Stimulated activated CD8-positive, alpha-beta memory T cell treated with anti-CD3 and anti-CD28 coated beads, Interleukin-2, amount 100 ng/mL, for 48 hours (primary cell): ENCODE data around the gene RIPOR3.
"Not testable (repeated sequence)": the region's sequence is repeated elsewhere in the genome, so short reads cannot be mapped to it uniquely, and the experiment has no call there.

ENCODE experiments used
- DNase-seq, 2 donors: peaks; one replicate each; pipeline ENCODE4 v3.0.0-alpha.2; 2020; ENCODE audit warnings: low read depth in 2 of 2

RIPOR3 gene

GRCh38 chr20:50704971-50705370, 13.6 kb upstream of the RIPOR3 start:
- no peak for DNase-seq

GRCh38 chr20:50704514-50704913, 13.2 kb upstream of the RIPOR3 start:
- no peak for DNase-seq

GRCh38 chr20:50703651-50704438, 12.5 kb upstream of the RIPOR3 start:
- not testable (repeated sequence) for DNase-seq

- no peak for DNase-seq
These were observed 10.0 kb upstream of the RIPOR3 start for GRCh38 chr20:50701041-50701963.

- no peak for DNase-seq
These were observed 8.3 kb upstream of the RIPOR3 start for GRCh38 chr20:50699688-50700087.

- DNase-seq: not testable (repeated sequence)
These were observed 6.9 kb upstream of the RIPOR3 start for GRCh38 chr20:50698255-50698654.

- no peak for DNase-seq
These were observed 4.0 kb upstream of the RIPOR3 start for GRCh38 chr20:50695135-50695872.

- no peak for DNase-seq
These were observed 3.2 kb upstream of the RIPOR3 start for GRCh38 chr20:50694379-50695134.

GRCh38 chr20:50693001-50693400, 1.7 kb upstream of the RIPOR3 start:
- no peak for DNase-seq

- DNase-seq: no peak
These were observed 1.2 kb upstream of the RIPOR3 start for GRCh38 chr20:50692552-50692933.

GRCh38 chr20:50691573-50692551, 520 bp upstream of the RIPOR3 start:
- DNase-seq: no peak

- no peak for DNase-seq
These were observed 1.3 kb downstream of the RIPOR3 start for GRCh38 chr20:50689864-50690649.

GRCh38 chr20:50688256-50688975, 2.9 kb downstream of the RIPOR3 start:
- no peak for DNase-seq

- no peak for DNase-seq
These were observed 4.5 kb downstream of the RIPOR3 start for GRCh38 chr20:50686821-50687220.

- no peak for DNase-seq
These were observed 7.8 kb downstream of the RIPOR3 start for GRCh38 chr20:50683570-50683969.

- DNase-seq: no peak
These were observed 8.3 kb downstream of the RIPOR3 start for GRCh38 chr20:50682947-50683530.

GRCh38 chr20:50682065-50682464, 9.3 kb downstream of the RIPOR3 start:
- DNase-seq: no peak

GRCh38 chr20:50681359-50682064, 9.8 kb downstream of the RIPOR3 start:
- no peak for DNase-seq
